Left renal pelvis (tissue), 4 donors: Measurements from ENCODE around the gene SFTA2. TPM values are rescaled to one million over a fixed set of nuclear protein-coding genes. Genes with fewer than 3 reads are reported as not detected.
A peak's percentile ranks its signal among the peaks of the same experiment; 100 is the strongest.
"Not testable (repeated sequence)": the region's sequence is repeated elsewhere in the genome, so short reads cannot be mapped to it uniquely, and the experiment has no call there.

Source experiments
- DNase-seq, 4 donors: peaks; one replicate each; pipeline ENCODE4 v3.0.0-alpha.2; 2013; ENCODE audit warnings: low read depth in 4 of 4, low spot score in 3 of 4
- polyA plus RNA-seq, 4 donors: library from polyadenylated mRNA; unstranded; fragments of 120-200 nt; gene quantifications; one replicate each; pipeline ENCODE4 v1.2.1, GENCODE V29; 2013; ENCODE audit not compliant: insufficient read length in 4 of 4

The SFTA2 gene
- polyA plus RNA-seq, 4 donors = 0.16 to 1.0 (median 0.82) TPM

- no peak for DNase-seq
Observed at GRCh38 chr6:30944051-30944450, 12.1 kb upstream of the SFTA2 start.

- peak; percentile 50 to 71 (median 63) for DNase-seq
Observed at GRCh38 chr6:30942338-30943060, 10.5 kb upstream of the SFTA2 start.

- no peak for DNase-seq
Observed at GRCh38 chr6:30940361-30940986, 8.5 kb upstream of the SFTA2 start, which contains the start of gene MUCL3. MUCL3 (plus strand) TSS chr6:30940973; CDS start chr6:30941000, 27 bp downstream.

GRCh38 chr6:30939473-30939872 is 7.5 kb upstream of the SFTA2 start:
- no peak for DNase-seq

- no peak for DNase-seq
Observed at GRCh38 chr6:30938730-30939129, 6.8 kb upstream of the SFTA2 start.

GRCh38 chr6:30937265-30937664 is 5.3 kb upstream of the SFTA2 start:
- no peak for DNase-seq

GRCh38 chr6:30935018-30935417 is 3.0 kb upstream of the SFTA2 start:
- DNase-seq = no peak

- no peak for DNase-seq
Observed at GRCh38 chr6:30932665-30933365, 845 bp upstream of the SFTA2 start.

GRCh38 chr6:30931272-30931671 is 698 bp downstream of the SFTA2 start:
- DNase-seq = no peak

- no peak for DNase-seq
Observed at GRCh38 chr6:30930506-30930905, 1.5 kb downstream of the SFTA2 start.

GRCh38 chr6:30928677-30929076 is 3.3 kb downstream of the SFTA2 start:
- DNase-seq = no peak

- not testable (repeated sequence) for DNase-seq
Observed at GRCh38 chr6:30927080-30927479, 4.9 kb downstream of the SFTA2 start.

- no peak for DNase-seq
Observed at GRCh38 chr6:30926644-30927043, 5.3 kb downstream of the SFTA2 start.

GRCh38 chr6:30924040-30924627 is 7.8 kb downstream of the SFTA2 start:
- DNase-seq = not testable (repeated sequence)

GRCh38 chr6:30922447-30922852 is 9.5 kb downstream of the SFTA2 start:
- DNase-seq = no peak

GRCh38 chr6:30918670-30919069 is 13.3 kb downstream of the SFTA2 start:
- DNase-seq = no peak

- no peak for DNase-seq
Observed at GRCh38 chr6:30917487-30917886, 14.5 kb downstream of the SFTA2 start.

- DNase-seq = no peak
Observed at GRCh38 chr6:30917041-30917440, 14.9 kb downstream of the SFTA2 start.

GRCh38 chr6:30915591-30915946 is 16.4 kb downstream of the SFTA2 start:
- DNase-seq = peak in 2 of 4 donors; percentile 53 to 67

- DNase-seq = no peak
Observed at GRCh38 chr6:30914854-30915590, 16.9 kb downstream of the SFTA2 start.
